SK-N-SH (cell line): Measurements from ENCODE around the gene ATP2B3. TPM values are rescaled to one million over a fixed set of nuclear protein-coding genes. Genes with fewer than 3 reads are reported as not detected.

Source experiments
- CTCF ChIA-PET: fragments of 300-600, 350-600 bp; formaldehyde crosslinking; extraction: SDS; loops from one replicate; lab custom pipeline; 2021; lab: Yijun Ruan, JAX
- POLR2A ChIA-PET: fragments of 350-600 bp; sonication (Branson Sonifier 250); formaldehyde crosslinking; extraction: SDS; loops from one replicate; lab custom pipeline; 2020; ENCODE audit warnings: antibody characterized with exemption, inconsistent platforms; lab: Yijun Ruan, JAX
- DNase-seq: peaks from one replicate; pipeline ENCODE4 v3.0.0; 2012
- H2AFZ ChIP-seq: fragments of 200-600 bp; sonication (generic); 2 replicates; pipeline ENCODE4 v1.8.1; 2016; ENCODE audit warnings: antibody characterized with exemption, mild to moderate bottlenecking, low read depth
- H3F3A ChIP-seq: fragments of 200-600 bp; sonication (generic); replicated peaks from 2 replicates; pipeline ENCODE3; 2016; ENCODE audit warnings: antibody characterized with exemption, mild to moderate bottlenecking; ENCODE audit not compliant: insufficient read depth
- H3K27ac ChIP-seq, 2 experiments: fragments of 200-500 bp in 1 of 2; fragments of 200-600 bp in 1 of 2; sonication (Bioruptor generic) in 1 of 2; sonication (generic), shearing (Covaris generic) in 1 of 2; 2 replicates each; pipeline versions ENCODE4 v1.5.1 to v1.6.1; 2014 to 2016; ENCODE audit warnings: low read depth in 2 of 2, inconsistent platforms in 1 of 2, low read length in 1 of 2, mild to moderate bottlenecking in 1 of 2, mixed read lengths in 1 of 2
- H3K27me3 ChIP-seq: fragments of 200-600 bp; sonication (generic), shearing (Covaris generic); 2 replicates; pipeline ENCODE4 v1.6.1; 2016; ENCODE audit warnings: mixed run types; ENCODE audit not compliant: insufficient read depth
- H3K36me3 ChIP-seq, 2 experiments: fragments of 200-500 bp in 1 of 2; fragments of 200-600 bp in 1 of 2; sonication (Bioruptor generic) in 1 of 2; sonication (generic) in 1 of 2; replicated peaks in 1 of 2; 2 replicates each; pipeline versions ENCODE3 to v1.5.1; 2014 to 2016; ENCODE audit warnings: low read length in 1 of 2, mild to moderate bottlenecking in 1 of 2; ENCODE audit not compliant: insufficient read depth in 2 of 2, control insufficient read depth in 1 of 2
- H3K4me1 ChIP-seq, 2 experiments: fragments of 200-500 bp in 1 of 2; fragments of 200-600 bp in 1 of 2; sonication (Bioruptor generic) in 1 of 2; sonication (generic), shearing (Covaris generic) in 1 of 2; 2 replicates each; pipeline versions ENCODE4 v1.5.1 to v1.6.1; 2014 to 2016; ENCODE audit warnings: low read depth in 1 of 2, low read length in 1 of 2, mixed run types in 1 of 2; ENCODE audit not compliant: insufficient read depth in 2 of 2, control insufficient read depth in 1 of 2
- H3K4me2 ChIP-seq: fragments of 200-600 bp; sonication (generic), shearing (Covaris generic); 2 replicates; pipeline ENCODE4 v1.6.1; 2017; ENCODE audit warnings: mixed run types
- H3K4me3 ChIP-seq, 2 experiments: fragments of 200-500 bp in 1 of 2; fragments of 200-600 bp in 1 of 2; sonication (Bioruptor generic) in 1 of 2; sonication (generic), shearing (Covaris generic) in 1 of 2; 2 replicates each; pipeline versions ENCODE4 v1.5.1 to v1.8.1; 2014 to 2016; ENCODE audit warnings: low read depth in 2 of 2, inconsistent platforms in 1 of 2, low read length in 1 of 2, mild to moderate bottlenecking in 1 of 2, mixed read lengths in 1 of 2, moderate library complexity in 1 of 2
- H3K79me2 ChIP-seq: fragments of 200-600 bp; sonication (generic); 2 replicates; pipeline ENCODE4 v1.8.1; 2017; ENCODE audit warnings: mild to moderate bottlenecking; ENCODE audit not compliant: insufficient read depth
- H3K9ac ChIP-seq: fragments of 200-600 bp; sonication (generic); 2 replicates; pipeline ENCODE4 v1.6.1; 2017; ENCODE audit warnings: mixed run types
- H3K9me2 ChIP-seq: fragments of 200-600 bp; sonication (generic); 2 replicates; pipeline ENCODE4 v1.6.1; 2017; ENCODE audit warnings: mixed run types
- H3K9me3 ChIP-seq: fragments of 200-600 bp; sonication (generic); 2 replicates; pipeline ENCODE4 v1.6.1; 2017; ENCODE audit warnings: mixed run types, mild to moderate bottlenecking, moderate library complexity
- H4K20me1 ChIP-seq: fragments of 200-600 bp; sonication (generic); 2 replicates; pipeline ENCODE4 v1.6.1; 2017; ENCODE audit warnings: mild to moderate bottlenecking, mixed run types; ENCODE audit not compliant: insufficient read depth
- CHD2 ChIP-seq: fragments of 150-350 bp; IDR thresholded peaks from 2 replicates; pipeline ENCODE4 v1.6.1; 2018; ENCODE audit warnings: low read length; ENCODE audit not compliant: partially characterized antibody
- ELF1 ChIP-seq: IDR thresholded peaks from 2 replicates; pipeline ENCODE4 v1.4.0; 2012
- FOSL2 ChIP-seq: IDR thresholded peaks from 2 replicates; pipeline ENCODE4 v1.4.0; 2012; ENCODE audit warnings: low read depth, mild to moderate bottlenecking, moderate library complexity, borderline replicate concordance
- GABPA ChIP-seq: IDR thresholded peaks from 2 replicates; pipeline ENCODE4 v1.4.0; 2012; ENCODE audit warnings: low read depth, mild to moderate bottlenecking
- GATA2 ChIP-seq: sonication (generic); formaldehyde crosslinking; IDR thresholded peaks from 2 replicates; pipeline ENCODE4 v1.5.0; 2020; ENCODE audit warnings: mild to moderate bottlenecking, missing genetic modification reagents
- JUND ChIP-seq: IDR thresholded peaks from 2 replicates; pipeline ENCODE4 v1.4.0; 2012
- MEF2A ChIP-seq: IDR thresholded peaks from 2 replicates; pipeline ENCODE4 v1.4.0; 2012; ENCODE audit warnings: low read depth, borderline replicate concordance
- NFIC ChIP-seq: IDR thresholded peaks from 2 replicates; pipeline ENCODE4 v1.4.0; 2012; ENCODE audit warnings: borderline replicate concordance
- NRF1 ChIP-seq: IDR thresholded peaks from 2 replicates; pipeline ENCODE4 v1.6.1; 2012; ENCODE audit warnings: low read depth, mild to moderate bottlenecking, low read length
- POLR2AphosphoS5 ChIP-seq: IDR thresholded peaks from 2 replicates; pipeline ENCODE4 v1.6.1; 2012; ENCODE audit warnings: low read depth, low read length
- RAD21 ChIP-seq: IDR thresholded peaks from 2 replicates; pipeline ENCODE4 v1.6.1; 2012; ENCODE audit warnings: mild to moderate bottlenecking, low read length
- RFX5 ChIP-seq: IDR thresholded peaks from 2 replicates; pipeline ENCODE4 v1.6.1; 2012; ENCODE audit warnings: mild to moderate bottlenecking, improper control_type of control experiment, low read length
- TCF12 ChIP-seq: IDR thresholded peaks from 2 replicates; pipeline ENCODE4 v1.4.0; 2012
- TEAD4 ChIP-seq: IDR thresholded peaks from 2 replicates; pipeline ENCODE4 v1.4.0; 2012; ENCODE audit warnings: mild to moderate bottlenecking, borderline replicate concordance; ENCODE audit not compliant: insufficient read depth
- WGBS: methylation state at CpG from one replicate; pipeline ENCODE4 v1.1.6; 2017; ENCODE audit warnings: low lambda C conversion rate; 5-methylcytosine and 5-hydroxymethylcytosine counted together
- polyA plus RNA-seq, 3 experiments: library from polyadenylated mRNA; depleted of rRNA; stranded (reverse); fragments of >200 nt; gene quantifications; 2 replicates each; pipeline ENCODE4 v1.2.3, GENCODE V29; 2012
- TF ChIP-seq, protein P1 (sequence below): IDR thresholded peaks from 2 replicates; pipeline ENCODE4 v1.4.0; 2012; ENCODE audit warnings: low read depth
- TF ChIP-seq, protein P2 (sequence below): fragments of 200-600 bp; sonication (generic); IDR thresholded peaks from 2 replicates; pipeline ENCODE4 v1.6.1; 2017; ENCODE audit warnings: antibody characterized with exemption, mild to moderate bottlenecking, moderate library complexity
- TF ChIP-seq, protein P3 (sequence below): fragments of 150-350 bp; IDR thresholded peaks from 2 replicates; pipeline ENCODE4 v1.6.1; 2017; ENCODE audit warnings: antibody characterized with exemption, low read length, low read depth, borderline replicate concordance
- TF ChIP-seq, protein P4 (sequence below): IDR thresholded peaks from 2 replicates; pipeline ENCODE4 v1.6.1; 2012; ENCODE audit warnings: mild to moderate bottlenecking, low read depth, low read length, moderate library complexity

ATP2B3 gene
- polyA plus RNA-seq, 1 of the 3 experiments (the other 2 are of a cell fraction) = 0.16 TPM

DNA sequence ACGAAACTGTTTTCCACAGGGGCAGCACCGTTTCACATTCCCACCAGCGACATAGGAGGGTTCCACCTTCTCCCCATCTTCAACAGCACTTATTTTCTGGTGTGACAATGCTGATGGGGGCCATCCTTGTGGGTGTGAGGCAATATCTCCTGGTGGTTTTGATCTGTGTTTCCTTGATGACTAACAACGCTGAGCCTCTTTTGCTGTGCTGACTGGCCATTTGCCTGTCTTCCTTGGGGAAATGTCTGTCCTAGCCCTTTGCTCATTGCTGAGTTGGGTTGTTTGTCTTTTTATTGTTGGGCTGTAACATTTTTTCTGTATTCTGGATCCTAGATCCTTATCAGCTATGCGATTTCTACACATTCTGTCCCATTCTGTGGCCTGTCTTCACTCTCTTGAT is 33.7 kb downstream of the ATP2B3 start:
- TF ChIP-seq GABPA = no peak
- TF ChIP-seq, protein P1, sequence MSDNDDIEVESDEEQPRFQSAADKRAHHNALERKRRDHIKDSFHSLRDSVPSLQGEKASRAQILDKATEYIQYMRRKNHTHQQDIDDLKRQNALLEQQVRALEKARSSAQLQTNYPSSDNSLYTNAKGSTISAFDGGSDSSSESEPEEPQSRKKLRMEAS = no peak
- no peak for TF ChIP-seq JUND
- TF ChIP-seq NRF1 = no peak
- TF ChIP-seq CHD2 = no peak
- TF ChIP-seq TEAD4 = no peak
- TF ChIP-seq GATA2 (CRISPR knock-in tag) = no peak
- no peak for TF ChIP-seq FOSL2
- TF ChIP-seq, protein P2, sequence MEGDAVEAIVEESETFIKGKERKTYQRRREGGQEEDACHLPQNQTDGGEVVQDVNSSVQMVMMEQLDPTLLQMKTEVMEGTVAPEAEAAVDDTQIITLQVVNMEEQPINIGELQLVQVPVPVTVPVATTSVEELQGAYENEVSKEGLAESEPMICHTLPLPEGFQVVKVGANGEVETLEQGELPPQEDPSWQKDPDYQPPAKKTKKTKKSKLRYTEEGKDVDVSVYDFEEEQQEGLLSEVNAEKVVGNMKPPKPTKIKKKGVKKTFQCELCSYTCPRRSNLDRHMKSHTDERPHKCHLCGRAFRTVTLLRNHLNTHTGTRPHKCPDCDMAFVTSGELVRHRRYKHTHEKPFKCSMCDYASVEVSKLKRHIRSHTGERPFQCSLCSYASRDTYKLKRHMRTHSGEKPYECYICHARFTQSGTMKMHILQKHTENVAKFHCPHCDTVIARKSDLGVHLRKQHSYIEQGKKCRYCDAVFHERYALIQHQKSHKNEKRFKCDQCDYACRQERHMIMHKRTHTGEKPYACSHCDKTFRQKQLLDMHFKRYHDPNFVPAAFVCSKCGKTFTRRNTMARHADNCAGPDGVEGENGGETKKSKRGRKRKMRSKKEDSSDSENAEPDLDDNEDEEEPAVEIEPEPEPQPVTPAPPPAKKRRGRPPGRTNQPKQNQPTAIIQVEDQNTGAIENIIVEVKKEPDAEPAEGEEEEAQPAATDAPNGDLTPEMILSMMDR = no peak
- no peak for TF ChIP-seq NFIC
- no peak for TF ChIP-seq TCF12
- no peak for TF ChIP-seq RFX5
- TF ChIP-seq RAD21 = no peak
- no peak for TF ChIP-seq MEF2A
- TF ChIP-seq, protein P3, sequence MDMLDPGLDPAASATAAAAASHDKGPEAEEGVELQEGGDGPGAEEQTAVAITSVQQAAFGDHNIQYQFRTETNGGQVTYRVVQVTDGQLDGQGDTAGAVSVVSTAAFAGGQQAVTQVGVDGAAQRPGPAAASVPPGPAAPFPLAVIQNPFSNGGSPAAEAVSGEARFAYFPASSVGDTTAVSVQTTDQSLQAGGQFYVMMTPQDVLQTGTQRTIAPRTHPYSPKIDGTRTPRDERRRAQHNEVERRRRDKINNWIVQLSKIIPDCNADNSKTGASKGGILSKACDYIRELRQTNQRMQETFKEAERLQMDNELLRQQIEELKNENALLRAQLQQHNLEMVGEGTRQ = no peak
- TF ChIP-seq ELF1 = no peak
- no peak for TF ChIP-seq POLR2AphosphoS5
- TF ChIP-seq, protein P4, sequence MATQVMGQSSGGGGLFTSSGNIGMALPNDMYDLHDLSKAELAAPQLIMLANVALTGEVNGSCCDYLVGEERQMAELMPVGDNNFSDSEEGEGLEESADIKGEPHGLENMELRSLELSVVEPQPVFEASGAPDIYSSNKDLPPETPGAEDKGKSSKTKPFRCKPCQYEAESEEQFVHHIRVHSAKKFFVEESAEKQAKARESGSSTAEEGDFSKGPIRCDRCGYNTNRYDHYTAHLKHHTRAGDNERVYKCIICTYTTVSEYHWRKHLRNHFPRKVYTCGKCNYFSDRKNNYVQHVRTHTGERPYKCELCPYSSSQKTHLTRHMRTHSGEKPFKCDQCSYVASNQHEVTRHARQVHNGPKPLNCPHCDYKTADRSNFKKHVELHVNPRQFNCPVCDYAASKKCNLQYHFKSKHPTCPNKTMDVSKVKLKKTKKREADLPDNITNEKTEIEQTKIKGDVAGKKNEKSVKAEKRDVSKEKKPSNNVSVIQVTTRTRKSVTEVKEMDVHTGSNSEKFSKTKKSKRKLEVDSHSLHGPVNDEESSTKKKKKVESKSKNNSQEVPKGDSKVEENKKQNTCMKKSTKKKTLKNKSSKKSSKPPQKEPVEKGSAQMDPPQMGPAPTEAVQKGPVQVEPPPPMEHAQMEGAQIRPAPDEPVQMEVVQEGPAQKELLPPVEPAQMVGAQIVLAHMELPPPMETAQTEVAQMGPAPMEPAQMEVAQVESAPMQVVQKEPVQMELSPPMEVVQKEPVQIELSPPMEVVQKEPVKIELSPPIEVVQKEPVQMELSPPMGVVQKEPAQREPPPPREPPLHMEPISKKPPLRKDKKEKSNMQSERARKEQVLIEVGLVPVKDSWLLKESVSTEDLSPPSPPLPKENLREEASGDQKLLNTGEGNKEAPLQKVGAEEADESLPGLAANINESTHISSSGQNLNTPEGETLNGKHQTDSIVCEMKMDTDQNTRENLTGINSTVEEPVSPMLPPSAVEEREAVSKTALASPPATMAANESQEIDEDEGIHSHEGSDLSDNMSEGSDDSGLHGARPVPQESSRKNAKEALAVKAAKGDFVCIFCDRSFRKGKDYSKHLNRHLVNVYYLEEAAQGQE = no peak
- H3K9ac ChIP-seq = no peak overlapping the region
- 42% methylated on average over 5 of the region's 5 CpGs for WGBS
- POLR2A ChIA-PET = no interaction called here
- H3K4me3 ChIP-seq = no peak overlapping the region
- no peak overlapping the region for H3K27ac ChIP-seq
- DNase-seq = no peak
- H3K27me3 ChIP-seq = peaks cover 52% of the 10 kb centered on the region
- CTCF ChIA-PET = interaction anchor here (1.1 to 7.9 kb wide), 4 partner anchors 12 to 117 kb away, joined by 3 to 92 read pairs (median 4); no protein-coding TSS in a partner anchor
- no peak overlapping the region for H3K4me2 ChIP-seq
- no peaks in the 10 kb centered on the region for H3K9me2 ChIP-seq
- no peaks in the 10 kb centered on the region for H3K36me3 ChIP-seq
- no peaks in the 10 kb centered on the region for H3K9me3 ChIP-seq
- no peaks in the 10 kb centered on the region for H3K4me1 ChIP-seq
- no peaks in the 10 kb centered on the region for H3K79me2 ChIP-seq
- no peaks in the 10 kb centered on the region for H4K20me1 ChIP-seq
- H2AFZ ChIP-seq = no peak overlapping the region
- H3F3A ChIP-seq = no peaks in the 10 kb centered on the region
